Measurements from ENCODE around the gene CYP24A1. TPM values are rescaled to one million over a fixed set of nuclear protein-coding genes. Genes with fewer than 3 reads are reported as not detected.

CYP24A1 gene
- total and polyA plus RNA-seq, 2 of the 8 experiments (the other 6 are each of a cell fraction or from before 2014, with no cell fraction given): not detected

DNA sequence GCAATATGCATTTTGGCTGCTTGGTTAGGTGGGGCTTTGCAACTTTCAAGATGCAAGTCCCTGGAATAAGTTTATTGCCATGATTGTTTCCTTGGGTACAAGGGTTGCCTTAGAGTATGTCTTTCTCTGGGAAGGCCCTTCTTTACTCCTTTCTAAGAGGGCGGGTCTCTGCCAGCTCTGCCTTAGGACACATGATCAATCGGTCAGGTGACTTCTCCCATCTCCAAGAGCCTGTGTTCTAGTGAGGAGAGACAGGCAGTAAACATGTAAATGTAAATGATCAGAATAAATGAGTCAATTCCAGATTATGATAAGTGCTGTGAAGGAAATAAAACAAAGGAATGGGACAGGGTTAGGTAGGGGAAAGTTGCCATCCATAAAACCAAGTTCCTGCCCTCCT, 60.2 kb downstream of the CYP24A1 start:
- Histone ChIP-seq H2BK5ac (ENCODE audit: low read depth, low read length) (no peak overlapping the region), H2AK5ac (ENCODE audit: low read depth, low read length) (no peak overlapping the region), H3K4me1 (replicated peaks in 1 of 4; ENCODE audit: control insufficient read depth in 3 of 4, insufficient read depth in 4 of 4, low read length in 3 of 4) (no peaks in the 10 kb centered on the region), H3K4me2 (ENCODE audit: insufficient read depth in 1 of 2, low read depth in 2 of 2, low read length in 2 of 2) (no peak overlapping the region), H2AFZ (ENCODE audit: low read length) (no peak overlapping the region), H3K23me2 (ENCODE audit: low read depth, low read length) (no peaks in the 10 kb centered on the region; the same call in 1 of the 2 replicates), H3K18ac (ENCODE audit: extremely low read depth, low read length) (no peak overlapping the region), H2BK20ac (ENCODE audit: low read length) (no peak overlapping the region), H3K23ac (ENCODE audit: insufficient read length) (no peak overlapping the region), H3K36me3 (ENCODE audit: control insufficient read depth in 2 of 4, insufficient read depth in 4 of 4, low read length in 3 of 4) (no peaks in the 10 kb centered on the region), H2BK120ac (replicated peaks; ENCODE audit: low read depth, low read length) (no peak overlapping the region), H2BK15ac (ENCODE audit: low read length) (no peak overlapping the region), H3K79me1 (ENCODE audit: low read depth, low read length) (no peaks in the 10 kb centered on the region), H4K20me1 (replicated peaks in 1 of 2; ENCODE audit: control insufficient read depth in 1 of 2, insufficient read depth in 2 of 2, low read length in 2 of 2) (no peaks in the 10 kb centered on the region), H3K9ac (replicated peaks in 1 of 4; ENCODE audit: extremely low read depth in 1 of 4, low read depth in 3 of 4, low read length in 3 of 4) (no peak overlapping the region), H3K27me3 (replicated peaks in 1 of 4; ENCODE audit: control insufficient read depth in 3 of 4, extremely low read depth in 1 of 4, insufficient read depth in 3 of 4, low read length in 3 of 4) (no peaks in the 10 kb centered on the region), H4K8ac (ENCODE audit: extremely low read depth, insufficient read depth, low read length) (no peak overlapping the region), H3K14ac (ENCODE audit: insufficient read length) (no peak overlapping the region), H4K5ac (ENCODE audit: insufficient read length, low read depth, low read length) (no peak overlapping the region), H2BK12ac (ENCODE audit: low read depth, low read length) (no peak overlapping the region), H4K91ac (replicated peaks; ENCODE audit: insufficient read length, low read length) (no peak overlapping the region), H3K79me2 (ENCODE audit: control insufficient read depth in 1 of 2, insufficient read depth in 2 of 2, low read length in 2 of 2) (no peaks in the 10 kb centered on the region), H3K4ac (replicated peaks; ENCODE audit: insufficient read length, low read depth, low read length) (no peak overlapping the region), H3K27ac (ENCODE audit: low read depth, low read length) (no peak overlapping the region), H3K4me3 (ENCODE audit: extremely low read depth in 1 of 4, insufficient read depth in 2 of 4, low read depth in 3 of 4, low read length in 4 of 4) (no peak overlapping the region), H3K9me3 (ENCODE audit: insufficient read depth in 2 of 2, low read depth in 1 of 2, low read length in 1 of 2) (no peaks in the 10 kb centered on the region), H3K56ac (replicated peaks; ENCODE audit: insufficient read length, low read depth, low read length) (no peak overlapping the region)
- TF ChIP-seq, protein P1, sequence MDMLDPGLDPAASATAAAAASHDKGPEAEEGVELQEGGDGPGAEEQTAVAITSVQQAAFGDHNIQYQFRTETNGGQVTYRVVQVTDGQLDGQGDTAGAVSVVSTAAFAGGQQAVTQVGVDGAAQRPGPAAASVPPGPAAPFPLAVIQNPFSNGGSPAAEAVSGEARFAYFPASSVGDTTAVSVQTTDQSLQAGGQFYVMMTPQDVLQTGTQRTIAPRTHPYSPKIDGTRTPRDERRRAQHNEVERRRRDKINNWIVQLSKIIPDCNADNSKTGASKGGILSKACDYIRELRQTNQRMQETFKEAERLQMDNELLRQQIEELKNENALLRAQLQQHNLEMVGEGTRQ (IDR thresholded peaks at IDR 0.05; ENCODE audit: low read length): peak; percentile 28; the same call in 1 of the 2 replicates
- TF ChIP-seq CHD1 (IDR thresholded peaks at IDR 0.05; ENCODE audit: low read depth, low read length): no peak
- FAIRE-seq (no peak), DNase-seq (ENCODE audit: low read depth in 1 of 2, low spot score in 2 of 2) (no peak)
- CTCF ChIA-PET (ENCODE audit: partially characterized antibody): interaction anchor here (4.9 kb wide), 1 partner anchor 11 kb away, joined by 30 read pairs; no protein-coding TSS in a partner anchor
- WGBS, 2 experiments (ENCODE audit: extremely low coverage in 1 of 2, insufficient coverage in 1 of 2, insufficient read length in 1 of 2, insufficient replicate concordance in 2 of 2, low coverage in 1 of 2, low lambda C conversion rate in 2 of 2, missing lambda C conversion rate in 1 of 2): 100% methylated on average over 2 of the region's 2 CpGs; no CpG with 5 or more reads in 1 of the 2 experiments
- POLR2A ChIA-PET (ENCODE audit: partially characterized antibody): no interaction called here
